Caco-2 (cell line): ENCODE results near the gene MUCL1. TPM values are rescaled to one million over a fixed set of nuclear protein-coding genes. Genes with fewer than 3 reads are reported as not detected.

Source experiments
- Bru-seq: library from RNA; stranded (reverse); fragments of 400-500 nt; gene quantifications from one replicate; lab custom pipeline; 2021; lab: Mats Ljungman, UMichigan
- BruChase-seq, 2 experiments: library from RNA; stranded (reverse); fragments of 400-500 nt; gene quantifications; one replicate each; lab custom pipeline; 2021; lab: Mats Ljungman, UMichigan
- BruUV-seq: library from RNA; stranded (reverse); fragments of 400-500 nt; replicated peaks from 2 replicates; lab custom pipeline; 2021; lab: Mats Ljungman, UMichigan
- CTCF ChIA-PET: fragments of 300-600 bp; sonication (Branson Sonifier 250); formaldehyde crosslinking; loops from one replicate; lab custom pipeline; 2022; ENCODE audit warnings: antibody characterized with exemption; lab: Charles Lee
- POLR2A ChIA-PET: fragments of 300-600 bp; sonication (Branson Sonifier 250); formaldehyde crosslinking; loops from one replicate; lab custom pipeline; 2022; ENCODE audit warnings: antibody characterized with exemption; lab: Charles Lee
- DNase-seq, 2 experiments: peaks; one replicate each; pipeline versions ENCODE4 v3.0.0 to v3.0.0-alpha.2; 2020 to 2022
- H3K27me3 ChIP-seq: replicated peaks from 2 replicates; pipeline ENCODE4 v1.6.0; 2011; ENCODE audit warnings: low read length; ENCODE audit not compliant: control insufficient read depth, insufficient read depth
- H3K36me3 ChIP-seq: 2 replicates; pipeline ENCODE4 v1.5.1; 2011; ENCODE audit warnings: low read length; ENCODE audit not compliant: control insufficient read depth, insufficient read depth
- H3K4me1 ChIP-seq: fragments of 250-450 bp; sonication (Bioruptor Pico); 2 replicates; pipeline ENCODE4 v1.5.1; 2020; ENCODE audit warnings: mild to moderate bottlenecking
- H3K4me3 ChIP-seq: 2 replicates; pipeline ENCODE4 v1.5.1; 2011; ENCODE audit warnings: low read depth, mild to moderate bottlenecking, control low read depth, low read length
- H3K9me3 ChIP-seq: fragments of 250-450 bp; sonication (Bioruptor Pico); 2 replicates; pipeline ENCODE4 v1.5.1; 2020; ENCODE audit warnings: mild to moderate bottlenecking, moderate library complexity
- H3K27ac Mint-ChIP-seq: one replicate; pipeline ENCODE4 v1.8.0; 2022; ENCODE audit warnings: mixed read lengths; ENCODE audit not compliant: unreplicated experiment
- H3K27me3 Mint-ChIP-seq: one replicate; pipeline ENCODE4 v1.8.0; 2022; ENCODE audit warnings: mixed read lengths; ENCODE audit not compliant: insufficient read depth, unreplicated experiment
- H3K36me3 Mint-ChIP-seq: one replicate; pipeline ENCODE4 v1.8.0; 2022; ENCODE audit warnings: mild to moderate bottlenecking, mixed read lengths; ENCODE audit not compliant: insufficient read depth, unreplicated experiment
- H3K4me1 Mint-ChIP-seq: one replicate; pipeline ENCODE4 v1.8.0; 2022; ENCODE audit warnings: low read depth, mixed read lengths; ENCODE audit not compliant: unreplicated experiment
- H3K4me3 Mint-ChIP-seq: one replicate; pipeline ENCODE4 v1.8.0; 2022; ENCODE audit warnings: mild to moderate bottlenecking, moderate library complexity, mixed read lengths; ENCODE audit not compliant: unreplicated experiment
- H3K9me3 Mint-ChIP-seq: one replicate; pipeline ENCODE4 v1.8.0; 2022; ENCODE audit warnings: mixed read lengths; ENCODE audit not compliant: unreplicated experiment
- intact Hi-C: fragments of 100-400 bp; cut with micrococcal nuclease; formaldehyde crosslinking; loops from one replicate; pipeline ENCODE4 v1.10.0; 2022; ENCODE audit not compliant: unreplicated experiment
- long read RNA-seq: library from polyadenylated mRNA; stranded (forward); transcript quantifications from one replicate; pipeline ENCODE4 v2.0.0, GENCODE V29; 2022
- total RNA-seq: library from RNA; stranded (reverse); gene quantifications from 2 replicates; pipeline ENCODE4 v1.2.3, GENCODE V29; 2022
- TF ChIP-seq, protein P1 (sequence below), 2 experiments: fragments of 200-600 bp in 1 of 2; IDR thresholded peaks; 1 replicate in 1 of 2; 2 replicates in 1 of 2; pipeline versions ENCODE4 v1.5.1 to v1.8.0; 2011 to 2022; ENCODE audit warnings: antibody characterized with exemption in 1 of 2, control low read depth in 1 of 2, inconsistent platforms in 1 of 2, low read depth in 1 of 2, low read length in 1 of 2, mild to moderate bottlenecking in 1 of 2, moderate library complexity in 1 of 2; ENCODE audit not compliant: insufficient read depth in 1 of 2, severe bottlenecking in 1 of 2, unreplicated experiment in 1 of 2

Gene MUCL1, protein sequence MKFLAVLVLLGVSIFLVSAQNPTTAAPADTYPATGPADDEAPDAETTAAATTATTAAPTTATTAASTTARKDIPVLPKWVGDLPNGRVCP
- total RNA-seq (not detected in 2 replicates), Bru-seq, nascent RNA (not detected), BruChase-seq, experiment 1, labeled RNA remaining after a 2-hour chase (percentile 5 among the genes with signal in this experiment), BruChase-seq, experiment 2, labeled RNA remaining after a 6-hour chase (not detected)
- long read RNA-seq: 0 reads

DNA sequence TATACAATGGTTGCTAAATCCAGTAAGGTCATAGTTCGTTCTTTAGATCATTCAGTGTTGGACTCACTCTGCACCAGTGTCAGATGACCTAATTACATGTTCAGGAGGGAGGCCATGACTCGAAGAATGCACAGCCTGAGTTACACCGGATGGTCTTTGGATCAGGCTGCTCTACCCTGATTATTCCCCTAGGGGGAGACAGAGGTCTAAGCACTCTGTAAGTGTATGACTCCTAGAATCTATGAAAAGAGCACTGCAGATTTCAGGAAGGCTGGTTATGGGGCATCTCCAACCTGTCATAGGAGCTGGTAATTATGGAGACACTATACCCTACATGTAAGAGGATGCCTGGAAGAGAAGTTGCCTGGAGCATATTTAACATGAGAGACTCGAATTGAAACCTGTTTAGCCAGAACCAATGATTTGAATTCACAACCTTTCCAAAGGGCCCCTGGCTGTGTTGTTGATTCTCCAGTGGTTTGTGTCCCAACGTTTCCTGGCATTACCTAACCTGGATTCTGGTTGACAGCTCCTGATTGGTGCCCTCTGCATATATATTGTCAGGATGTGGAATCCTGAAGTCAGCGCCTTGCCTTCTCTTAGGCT is at the start of gene MUCL1:
Gene MUCL1 (plus strand): TSS at position 584 of the 606 bp plus-strand sequence. CDS start 67 bp downstream, outside the sequence.
- Mint-ChIP-seq H3K27me3 (peaks cover 15% of the 10 kb centered on the region), H3K27ac (no peak within 1 kb of the TSS), H3K4me1 (no peaks in the 10 kb centered on the region), H3K9me3 (peaks cover 9% of the 10 kb centered on the region), H3K4me3 (no peak within 1 kb of the TSS), H3K36me3 (no peaks in the 10 kb centered on the region)
- H3K4me3 ChIP-seq: no peak within 1 kb of the TSS
- peak; percentile 67 to 73 for DNase-seq
- H3K27me3 ChIP-seq: no peaks in the 10 kb centered on the region
- intact Hi-C loops: loop anchor here (1.0 kb wide), 2 partner anchors 104 to 152 kb away; no protein-coding TSS in a partner anchor
- no TSS peak for BruUV-seq
- H3K9me3 ChIP-seq: no peaks in the 10 kb centered on the region
- CTCF ChIA-PET: no interaction called here
- POLR2A ChIA-PET: no interaction called here
- no peaks in the 10 kb centered on the region for H3K36me3 ChIP-seq
- no peaks in the 10 kb centered on the region for H3K4me1 ChIP-seq
- TF ChIP-seq, protein P1, sequence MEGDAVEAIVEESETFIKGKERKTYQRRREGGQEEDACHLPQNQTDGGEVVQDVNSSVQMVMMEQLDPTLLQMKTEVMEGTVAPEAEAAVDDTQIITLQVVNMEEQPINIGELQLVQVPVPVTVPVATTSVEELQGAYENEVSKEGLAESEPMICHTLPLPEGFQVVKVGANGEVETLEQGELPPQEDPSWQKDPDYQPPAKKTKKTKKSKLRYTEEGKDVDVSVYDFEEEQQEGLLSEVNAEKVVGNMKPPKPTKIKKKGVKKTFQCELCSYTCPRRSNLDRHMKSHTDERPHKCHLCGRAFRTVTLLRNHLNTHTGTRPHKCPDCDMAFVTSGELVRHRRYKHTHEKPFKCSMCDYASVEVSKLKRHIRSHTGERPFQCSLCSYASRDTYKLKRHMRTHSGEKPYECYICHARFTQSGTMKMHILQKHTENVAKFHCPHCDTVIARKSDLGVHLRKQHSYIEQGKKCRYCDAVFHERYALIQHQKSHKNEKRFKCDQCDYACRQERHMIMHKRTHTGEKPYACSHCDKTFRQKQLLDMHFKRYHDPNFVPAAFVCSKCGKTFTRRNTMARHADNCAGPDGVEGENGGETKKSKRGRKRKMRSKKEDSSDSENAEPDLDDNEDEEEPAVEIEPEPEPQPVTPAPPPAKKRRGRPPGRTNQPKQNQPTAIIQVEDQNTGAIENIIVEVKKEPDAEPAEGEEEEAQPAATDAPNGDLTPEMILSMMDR (IDR thresholded peaks at IDR 0.05; ENCODE audit: insufficient read depth in 1 of 2, low read depth in 1 of 2, low read length in 1 of 2, severe bottlenecking in 1 of 2, unreplicated experiment in 1 of 2): peak; percentile 74 to 78

DNA sequence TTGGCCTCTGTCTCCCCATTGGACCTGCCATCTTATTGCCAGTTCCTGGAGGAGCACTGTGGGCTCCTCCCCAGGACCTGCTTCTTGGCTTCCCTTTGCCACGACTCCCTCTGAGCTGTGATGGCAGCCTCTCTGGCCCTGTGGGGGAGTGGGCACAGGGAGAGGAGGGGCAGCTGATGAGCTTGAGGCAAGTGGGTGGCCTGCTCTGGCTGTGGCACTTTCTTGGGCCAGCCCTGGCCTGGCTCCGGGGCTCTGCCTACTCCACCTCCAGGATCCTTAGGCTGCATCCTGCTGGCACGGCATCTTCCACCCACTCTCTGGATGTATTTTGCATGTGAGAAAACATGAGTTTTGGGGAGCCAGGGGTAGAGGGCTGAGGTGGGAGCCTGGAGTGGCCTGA is 32.6 kb upstream of the MUCL1 start:
- H3K36me3 ChIP-seq: no peaks in the 10 kb centered on the region
- H3K27ac Mint-ChIP-seq: no peak overlapping the region
- H3K4me1 Mint-ChIP-seq: no peaks in the 10 kb centered on the region
- ChIA-PET POLR2A (no interaction called here), CTCF (no interaction called here)
- peaks cover 5% of the 10 kb centered on the region for H3K27me3 Mint-ChIP-seq
- intact Hi-C loops: no loop called here
- H3K9me3 ChIP-seq: no peaks in the 10 kb centered on the region
- H3K4me3 ChIP-seq: no peak overlapping the region
- peaks cover 9% of the 10 kb centered on the region for H3K9me3 Mint-ChIP-seq
- BruUV-seq: no TSS peak
- H3K4me3 Mint-ChIP-seq: no peak overlapping the region
- DNase-seq: no peak
- no peaks in the 10 kb centered on the region for H3K4me1 ChIP-seq
- TF ChIP-seq, protein P1 (IDR thresholded peaks at IDR 0.05; ENCODE audit: insufficient read depth in 1 of 2, low read depth in 1 of 2, low read length in 1 of 2, severe bottlenecking in 1 of 2, unreplicated experiment in 1 of 2): no peak
- no peaks in the 10 kb centered on the region; the same call in 1 of the 2 replicates for H3K27me3 ChIP-seq
- no peaks in the 10 kb centered on the region for H3K36me3 Mint-ChIP-seq

DNA sequence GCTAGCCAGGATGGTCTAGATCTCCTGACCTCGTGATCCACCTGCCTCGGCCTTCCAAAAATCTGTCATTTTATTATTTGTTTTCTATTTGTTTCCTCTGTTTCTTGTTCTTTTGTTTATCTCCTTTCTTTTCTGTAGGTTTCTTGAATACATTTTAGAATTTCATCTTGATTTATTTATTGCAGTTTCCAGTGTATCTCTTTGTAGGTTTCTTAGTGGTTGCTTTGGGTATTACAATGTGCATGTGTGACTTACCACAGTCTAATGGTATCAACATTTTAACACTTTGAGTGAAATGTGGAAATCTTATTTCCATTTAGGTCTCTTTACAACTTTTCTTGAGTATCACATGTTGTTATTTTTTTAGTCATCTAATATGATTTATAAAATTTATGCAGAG is 29.9 kb upstream of the MUCL1 start:
- DNase-seq: no peak
- intact Hi-C loops: no loop called here
- TF ChIP-seq, protein P1 (IDR thresholded peaks at IDR 0.05; ENCODE audit: insufficient read depth in 1 of 2, low read depth in 1 of 2, low read length in 1 of 2, severe bottlenecking in 1 of 2, unreplicated experiment in 1 of 2): peak; percentile 11 to 31
- no peak overlapping the region for H3K4me3 ChIP-seq
- no TSS peak for BruUV-seq
- Mint-ChIP-seq H3K36me3 (no peaks in the 10 kb centered on the region), H3K4me3 (no peak overlapping the region), H3K9me3 (peaks cover 9% of the 10 kb centered on the region), H3K27me3 (peaks cover 5% of the 10 kb centered on the region), H3K27ac (no peak overlapping the region), H3K4me1 (no peaks in the 10 kb centered on the region)
- H3K36me3 ChIP-seq: no peaks in the 10 kb centered on the region
- no peaks in the 10 kb centered on the region for H3K9me3 ChIP-seq
- ChIA-PET CTCF (no interaction called here), POLR2A (no interaction called here)
- no peaks in the 10 kb centered on the region for H3K4me1 ChIP-seq
- H3K27me3 ChIP-seq: no peaks in the 10 kb centered on the region; the same call in 1 of the 2 replicates
